IPS-15b (cell line): Measurements from ENCODE around the gene B4GALT3.

Experiments
- H3K27me3 ChIP-seq: one replicate; pipeline ENCODE4 v1.6.1; 2013; ENCODE audit warnings: low read length; ENCODE audit not compliant: control insufficient read depth, insufficient read depth
- H3K36me3 ChIP-seq: one replicate; pipeline ENCODE4 v1.6.1; 2013; ENCODE audit warnings: low read length; ENCODE audit not compliant: control insufficient read depth, insufficient read depth
- H3K4me1 ChIP-seq: one replicate; pipeline ENCODE4 v1.6.1; 2013; ENCODE audit warnings: mild to moderate bottlenecking, low read length; ENCODE audit not compliant: control insufficient read depth, insufficient read depth
- H3K4me3 ChIP-seq: one replicate; pipeline ENCODE4 v1.5.1; 2013; ENCODE audit warnings: low read depth, low read length
- H3K9ac ChIP-seq: one replicate; pipeline ENCODE4 v1.6.1; 2013; ENCODE audit warnings: low read depth, mild to moderate bottlenecking, low read length
- H3K9me3 ChIP-seq: one replicate; pipeline ENCODE4 v1.6.1; 2013; ENCODE audit warnings: mild to moderate bottlenecking, low read length; ENCODE audit not compliant: control insufficient read depth, insufficient read depth

The B4GALT3 gene

GRCh38 chr1:161192476-161193465, 15.5 kb upstream of the B4GALT3 start:
- H3K27me3 ChIP-seq: no peaks in the 10 kb centered on the region
- H3K4me3 ChIP-seq: no peak overlapping the region
- H3K9ac ChIP-seq: no peak overlapping the region
- no peaks in the 10 kb centered on the region for H3K9me3 ChIP-seq
- H3K36me3 ChIP-seq: peaks cover 14% of the 10 kb centered on the region
- H3K4me1 ChIP-seq: peaks cover 17% of the 10 kb centered on the region

GRCh38 chr1:161191971-161192370, 14.7 kb upstream of the B4GALT3 start:
- Histone ChIP-seq H3K9ac (no peak overlapping the region), H3K27me3 (no peaks in the 10 kb centered on the region), H3K4me1 (peaks cover 10% of the 10 kb centered on the region), H3K4me3 (no peak overlapping the region), H3K9me3 (no peaks in the 10 kb centered on the region), H3K36me3 (peaks cover 14% of the 10 kb centered on the region)

DNA sequence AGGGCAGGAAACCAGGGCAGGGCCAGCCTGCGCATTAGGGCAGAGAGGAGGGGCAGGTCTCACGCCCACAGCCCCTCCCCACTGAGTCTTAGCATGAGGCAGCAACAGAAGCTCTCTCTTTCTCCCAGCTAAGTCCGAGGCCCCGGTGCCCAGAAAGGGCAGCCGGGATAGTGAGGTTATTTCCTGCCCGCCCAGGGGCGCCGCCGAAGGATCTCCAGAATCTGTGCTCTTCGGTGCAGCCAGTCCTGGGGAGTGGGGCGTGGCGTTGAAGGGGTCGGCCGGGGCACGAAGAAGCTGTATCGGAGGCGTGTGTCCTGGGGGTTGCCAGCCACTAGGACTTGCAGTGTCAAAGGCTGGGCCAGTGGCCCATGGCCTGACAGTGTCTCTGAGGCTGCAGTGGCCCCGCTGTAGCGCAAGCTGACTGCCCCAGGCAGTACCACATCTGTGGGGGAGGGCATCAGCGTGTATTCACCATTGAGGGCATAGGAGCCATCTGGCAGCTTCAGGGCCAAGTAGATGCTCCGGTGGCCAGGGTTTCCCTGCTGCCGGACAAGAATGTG, 13.7 kb upstream of the B4GALT3 start:
- Histone ChIP-seq H3K9ac (no peak overlapping the region), H3K36me3 (peaks cover 9% of the 10 kb centered on the region), H3K4me3 (no peak overlapping the region), H3K9me3 (no peaks in the 10 kb centered on the region), H3K4me1 (peaks cover 3% of the 10 kb centered on the region), H3K27me3 (no peaks in the 10 kb centered on the region)

GRCh38 chr1:161189036-161189435, 11.7 kb upstream of the B4GALT3 start:
- Histone ChIP-seq H3K9ac (no peak overlapping the region), H3K4me3 (no peak overlapping the region), H3K4me1 (peaks cover 3% of the 10 kb centered on the region), H3K9me3 (no peaks in the 10 kb centered on the region), H3K36me3 (peaks cover 2% of the 10 kb centered on the region), H3K27me3 (no peaks in the 10 kb centered on the region)

DNA sequence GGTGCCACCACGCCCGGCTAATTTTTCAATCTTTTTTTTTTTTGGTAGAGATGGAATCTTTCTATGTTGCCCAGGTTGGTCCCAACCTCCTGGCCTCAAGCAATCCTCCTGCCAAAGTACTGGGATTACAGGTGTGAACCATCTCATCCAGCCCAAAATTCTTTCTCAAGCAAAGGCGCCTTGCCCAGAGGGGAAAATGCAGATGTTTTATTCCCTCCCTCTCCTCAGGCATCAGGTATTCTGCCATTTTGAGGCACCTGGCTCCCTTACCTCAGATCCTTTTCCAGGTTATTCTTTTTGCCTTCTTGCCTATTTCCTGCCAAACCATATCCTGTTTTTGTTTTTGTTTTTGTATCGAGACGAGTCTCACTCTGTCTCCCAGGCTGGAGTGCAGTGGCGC, 11.1 kb upstream of the B4GALT3 start:
- Histone ChIP-seq H3K9ac (no peak overlapping the region), H3K9me3 (no peaks in the 10 kb centered on the region), H3K36me3 (peaks cover under 1% of the 10 kb centered on the region), H3K4me1 (peaks cover 3% of the 10 kb centered on the region), H3K4me3 (no peak overlapping the region), H3K27me3 (no peaks in the 10 kb centered on the region)

DNA sequence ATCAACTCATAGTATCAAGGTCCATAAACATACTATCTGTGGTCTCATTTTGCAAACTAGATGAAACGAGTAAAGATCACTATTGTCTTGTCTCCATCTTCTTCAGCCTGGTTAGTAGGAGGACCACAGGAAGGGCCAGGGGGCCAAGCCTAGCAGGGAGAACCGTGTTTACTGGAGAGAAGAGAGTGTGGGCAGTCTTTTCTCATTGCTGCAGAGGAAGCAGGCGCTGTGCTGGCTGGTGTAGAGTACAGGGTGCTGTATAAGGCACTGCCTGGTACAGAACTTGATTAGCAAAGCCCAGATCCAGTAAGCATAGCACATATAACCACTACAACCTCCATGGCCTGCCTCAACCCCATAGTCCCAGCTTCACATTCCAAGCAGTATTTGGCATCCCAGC, 10.0 kb upstream of the B4GALT3 start:
- Histone ChIP-seq H3K9ac (no peak overlapping the region), H3K4me1 (no peaks in the 10 kb centered on the region)

GRCh38 chr1:161185732-161186311, 8.5 kb upstream of the B4GALT3 start:
- H3K9me3 ChIP-seq: no peaks in the 10 kb centered on the region
- no peaks in the 10 kb centered on the region for H3K27me3 ChIP-seq
- no peaks in the 10 kb centered on the region for H3K36me3 ChIP-seq
- H3K9ac ChIP-seq: no peak overlapping the region
- H3K4me1 ChIP-seq: no peaks in the 10 kb centered on the region
- no peak overlapping the region for H3K4me3 ChIP-seq

More for the DNA sequence above, 10.0 kb upstream of the B4GALT3 start:
- Histone ChIP-seq H3K4me3 (no peak overlapping the region), H3K36me3 (no peaks in the 10 kb centered on the region), H3K9me3 (no peaks in the 10 kb centered on the region), H3K27me3 (no peaks in the 10 kb centered on the region)

DNA sequence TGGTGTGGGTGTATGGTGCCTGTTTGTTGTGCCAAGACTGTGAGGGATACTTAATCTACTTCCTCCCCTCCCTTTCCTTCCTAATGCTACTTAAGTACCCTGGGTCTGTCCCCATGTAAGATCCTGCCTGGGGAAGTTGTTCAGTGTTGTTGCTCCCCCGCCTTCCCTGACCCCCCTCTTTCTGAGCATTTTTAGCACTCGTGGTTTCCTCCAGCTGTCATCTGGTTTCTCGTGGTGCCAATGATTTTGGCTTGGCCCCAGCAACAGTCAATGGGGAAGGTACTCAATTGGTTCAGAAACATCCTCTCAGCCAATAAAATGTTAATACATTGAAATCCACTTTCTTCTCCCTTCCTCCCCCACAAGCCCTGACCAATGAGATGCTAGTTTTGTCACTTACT, 8.0 kb upstream of the B4GALT3 start:
- Histone ChIP-seq H3K9ac (no peak overlapping the region), H3K4me1 (no peaks in the 10 kb centered on the region), H3K27me3 (no peaks in the 10 kb centered on the region), H3K9me3 (no peaks in the 10 kb centered on the region), H3K36me3 (no peaks in the 10 kb centered on the region), H3K4me3 (no peak overlapping the region)

DNA sequence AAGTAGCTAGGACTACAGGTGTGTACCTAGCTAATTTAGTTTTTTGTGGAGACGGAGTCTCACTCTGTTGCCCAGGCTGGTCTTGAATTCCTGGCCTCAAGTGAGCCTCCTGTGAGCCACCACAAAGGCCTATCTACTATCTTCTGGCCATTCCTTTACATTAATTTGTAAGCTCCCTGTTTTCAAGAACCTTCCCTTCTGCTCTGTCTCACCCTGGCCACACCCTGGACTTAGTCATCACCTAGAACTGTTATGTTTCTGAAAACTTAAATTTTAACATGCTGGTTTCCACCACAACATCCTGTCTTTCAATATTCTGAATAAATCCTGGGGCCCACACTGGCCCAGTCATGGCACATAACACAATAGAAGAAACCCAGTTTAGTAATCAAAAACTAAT, 4.9 kb upstream of the B4GALT3 start:
- no peak overlapping the region for H3K9ac ChIP-seq
- H3K9me3 ChIP-seq: no peaks in the 10 kb centered on the region
- H3K36me3 ChIP-seq: no peaks in the 10 kb centered on the region
- no peak overlapping the region for H3K4me3 ChIP-seq
- peaks cover 4% of the 10 kb centered on the region for H3K4me1 ChIP-seq
- no peaks in the 10 kb centered on the region for H3K27me3 ChIP-seq

- Histone ChIP-seq H3K4me1 (peaks cover 4% of the 10 kb centered on the region), H3K36me3 (no peaks in the 10 kb centered on the region), H3K9me3 (no peaks in the 10 kb centered on the region), H3K4me3 (no peak overlapping the region), H3K27me3 (no peaks in the 10 kb centered on the region), H3K9ac (no peak overlapping the region)
These were observed 3.3 kb upstream of the B4GALT3 start for GRCh38 chr1:161180639-161181038.

GRCh38 chr1:161179698-161180097, 2.4 kb upstream of the B4GALT3 start:
- Histone ChIP-seq H3K4me3 (no peak overlapping the region), H3K27me3 (no peaks in the 10 kb centered on the region), H3K9me3 (no peaks in the 10 kb centered on the region), H3K9ac (no peak overlapping the region), H3K4me1 (peaks cover 4% of the 10 kb centered on the region), H3K36me3 (no peaks in the 10 kb centered on the region)

DNA sequence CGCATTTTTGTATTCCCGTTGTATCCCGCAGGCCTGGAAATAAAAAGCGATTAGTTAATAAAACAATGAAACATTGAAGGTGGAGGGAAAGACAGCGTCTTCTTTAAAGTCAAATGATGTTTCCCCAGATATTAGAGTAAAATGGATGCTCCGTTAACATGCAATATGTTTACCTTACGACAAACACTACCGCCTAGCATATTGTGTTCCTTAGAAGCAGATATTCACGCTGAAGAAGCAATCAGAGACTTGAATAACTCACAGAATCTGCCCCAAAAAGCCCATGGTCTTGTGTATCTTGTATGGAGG, 583 bp upstream of the B4GALT3 start:
- Histone ChIP-seq H3K27me3 (no peaks in the 10 kb centered on the region), H3K36me3 (peaks cover 9% of the 10 kb centered on the region), H3K9me3 (no peaks in the 10 kb centered on the region), H3K4me1 (peaks cover 4% of the 10 kb centered on the region), H3K9ac (no peak overlapping the region), H3K4me3 (peak overlapping the region; percentile 99)
